ENCODE measurements around the gene HIC1. TPM values are rescaled to one million over a fixed set of nuclear protein-coding genes. Genes with fewer than 3 reads are reported as not detected.
A peak's percentile ranks its signal among the peaks of the same experiment; 100 is the strongest.

HIC1 gene
- total RNA-seq, 4 donors from 2014 or later, result 6.8 to 40.4 (median 12.8) TPM

DNA sequence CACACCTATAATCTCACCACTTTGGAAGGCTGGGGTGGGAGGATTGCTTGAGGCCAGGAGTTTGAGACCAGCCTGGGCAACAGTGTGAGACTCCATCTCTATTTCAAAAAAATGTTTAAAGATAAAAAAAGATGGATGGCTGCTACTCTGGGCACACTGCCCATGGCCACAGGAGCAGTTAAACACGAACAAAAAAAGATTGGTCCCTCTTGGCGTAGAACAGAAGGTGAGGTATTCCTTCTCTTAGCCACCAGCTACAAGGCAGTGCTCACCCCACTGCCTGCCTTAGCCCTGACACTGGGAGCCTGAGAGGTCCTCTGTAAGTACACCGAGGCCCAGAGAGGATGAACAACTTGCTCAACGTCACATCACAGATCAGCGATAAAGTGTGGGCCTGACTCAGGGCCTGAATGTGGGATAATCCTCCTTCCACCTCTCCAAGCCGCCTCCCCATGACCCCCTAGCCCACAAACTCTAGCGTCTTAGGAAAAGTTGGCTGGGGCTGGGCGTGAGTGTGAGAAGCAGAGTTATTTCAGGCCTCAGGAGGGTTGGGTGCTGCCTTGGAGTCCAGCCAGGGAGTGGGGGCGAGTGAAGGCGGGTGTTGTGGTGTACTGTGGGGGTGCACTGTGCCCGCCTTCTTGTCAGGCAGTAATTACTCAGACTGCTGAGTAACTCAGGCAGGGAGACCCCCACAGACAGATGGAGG lies 27.2 kb upstream of the HIC1 start:
- Histone ChIP-seq H3K4me1 (peaks cover 4 to 46% (median 31%) of the 10 kb centered on the region in 4 donors), H3K4me3 (no peak overlapping the region), H3K27me3 (peaks cover 0 to 23% of the 10 kb centered on the region in 2 donors), H3K27ac (no peak overlapping the region), H3K9me3 (no peaks in the 10 kb centered on the region), H3K36me3 (no peaks in the 10 kb centered on the region)
- TF ChIP-seq POLR2A (IDR thresholded peaks at IDR 0.05), result no peak
- TF ChIP-seq CTCF (IDR thresholded peaks at IDR 0.05), result no peak
- no peak for DNase-seq

DNA sequence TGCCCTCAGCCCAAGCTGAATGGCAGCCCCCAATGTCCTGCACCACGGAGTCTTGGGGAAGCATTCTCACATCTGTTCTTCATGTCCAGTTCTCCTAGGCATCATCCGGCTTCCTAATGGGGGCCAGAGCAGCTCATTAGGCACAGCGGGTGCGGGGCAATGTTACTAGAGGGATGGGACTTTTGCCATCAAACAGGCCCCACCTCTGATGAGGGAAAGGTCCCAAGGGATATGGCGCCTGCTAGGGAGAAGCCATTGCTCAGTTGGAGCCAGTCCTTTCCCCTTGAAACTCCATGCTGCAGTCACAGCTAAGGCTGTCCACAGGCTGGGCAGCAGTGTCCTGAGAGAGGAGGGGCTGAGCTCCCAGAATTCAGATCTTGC lies 26.7 kb upstream of the HIC1 start:
- Histone ChIP-seq H3K36me3 (no peaks in the 10 kb centered on the region), H3K27me3 (peaks cover 0 to 23% of the 10 kb centered on the region in 2 donors), H3K4me3 (no peak overlapping the region), H3K4me1 (peaks cover 4 to 43% (median 29%) of the 10 kb centered on the region in 4 donors), H3K9me3 (no peaks in the 10 kb centered on the region), H3K27ac (no peak overlapping the region)
- TF ChIP-seq POLR2A (IDR thresholded peaks at IDR 0.05) (no peak), CTCF (IDR thresholded peaks at IDR 0.05) (no peak)
- DNase-seq, result no peak

DNA sequence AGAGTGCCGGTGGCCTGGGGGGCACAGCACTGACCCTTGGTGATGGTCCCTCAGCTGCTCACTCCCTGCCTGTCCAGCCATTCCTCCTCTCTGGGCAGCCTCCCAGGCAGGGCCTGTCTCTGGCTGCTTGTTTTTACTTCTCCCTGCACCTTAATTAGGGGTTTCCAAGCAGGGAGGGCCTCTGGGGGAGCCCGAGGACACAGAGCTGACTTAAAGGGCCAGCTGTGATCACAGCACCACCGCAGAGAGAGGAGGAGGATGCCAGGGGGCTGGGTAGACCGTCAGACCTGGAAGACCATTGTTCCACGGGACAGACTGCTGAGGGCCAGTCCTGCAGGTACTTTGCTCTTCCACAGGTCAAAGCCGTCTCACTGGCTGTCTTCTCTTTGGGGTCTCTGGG lies 26.2 kb upstream of the HIC1 start:
- Histone ChIP-seq H3K27me3 (peaks cover 0 to 21% of the 10 kb centered on the region in 2 donors), H3K4me1 (peaks cover 4 to 38% (median 26%) of the 10 kb centered on the region in 4 donors), H3K4me3 (no peak overlapping the region), H3K9me3 (no peaks in the 10 kb centered on the region), H3K36me3 (peaks cover 0 to 3% (median 0%) of the 10 kb centered on the region in 3 donors), H3K27ac (no peak overlapping the region)
- DNase-seq, result no peak
- TF ChIP-seq CTCF (IDR thresholded peaks at IDR 0.05) (no peak), POLR2A (IDR thresholded peaks at IDR 0.05) (no peak)

DNA sequence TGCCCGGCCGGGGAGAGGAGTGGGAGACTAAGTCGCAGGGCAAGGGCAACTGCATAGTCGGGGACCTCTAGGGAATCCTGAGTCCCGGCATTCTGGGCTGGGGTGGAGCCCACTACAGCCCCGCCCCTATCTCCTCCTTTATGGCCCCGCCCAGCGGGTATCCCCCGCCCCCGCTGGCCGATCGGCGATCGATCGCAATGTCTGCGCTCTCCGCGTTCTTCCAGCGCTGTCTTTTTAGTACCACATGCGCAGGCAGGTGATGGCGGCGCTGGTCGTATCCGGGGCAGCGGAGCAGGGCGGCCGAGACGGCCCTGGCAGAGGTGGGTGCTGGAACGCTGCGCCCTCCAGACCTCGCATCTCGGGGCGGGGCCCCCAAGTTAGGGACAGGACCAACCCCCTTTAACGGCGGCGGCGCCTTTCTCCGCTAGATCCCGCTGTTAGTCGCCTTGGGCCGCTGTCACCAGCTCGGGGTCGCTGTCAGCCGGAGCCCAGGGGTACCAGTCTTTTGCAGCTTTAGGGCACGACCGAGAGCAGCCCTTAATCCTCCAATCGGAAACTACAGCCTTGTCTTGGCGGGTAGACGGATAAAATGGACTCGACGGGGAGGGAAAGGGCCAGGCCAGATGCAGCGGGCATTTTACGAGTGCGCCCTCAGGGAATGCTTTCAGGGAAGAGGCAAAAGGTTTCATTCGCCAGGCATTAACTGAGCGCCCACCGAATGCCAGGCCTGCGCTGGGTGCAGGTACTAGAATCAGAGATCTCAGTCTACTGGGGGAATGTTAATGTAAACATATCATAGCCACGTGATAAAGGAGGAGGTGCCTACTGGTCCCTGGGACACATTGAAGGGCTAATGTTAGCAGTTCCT lies 24.8 kb upstream of the HIC1 start, which contains the start of gene DPH1:
Gene DPH1 (plus strand): TSS at position 243 of the 868 bp plus-strand sequence. CDS start 17 bp downstream, at position 260.
- Histone ChIP-seq H3K4me1 (peaks cover 4 to 24% (median 14%) of the 10 kb centered on the region in 4 donors), H3K4me3 (peak within 1 kb of the TSS; percentile 84 to 96 (median 88)), H3K27ac (peak within 1 kb of the TSS; percentile 8 to 80 (median 52)), H3K27me3 (peaks cover 0 to 8% of the 10 kb centered on the region in 2 donors), H3K9me3 (no peaks in the 10 kb centered on the region), H3K36me3 (peaks cover 0 to 7% (median 0%) of the 10 kb centered on the region in 3 donors)
- TF ChIP-seq POLR2A (IDR thresholded peaks at IDR 0.05) (peak in 1 of 2 donors; percentile 29), CTCF (IDR thresholded peaks at IDR 0.05) (peak in 2 of 6 experiments; percentile 22 to 24)
- peak; percentile 82 to 92 (median 89) for DNase-seq

DNA sequence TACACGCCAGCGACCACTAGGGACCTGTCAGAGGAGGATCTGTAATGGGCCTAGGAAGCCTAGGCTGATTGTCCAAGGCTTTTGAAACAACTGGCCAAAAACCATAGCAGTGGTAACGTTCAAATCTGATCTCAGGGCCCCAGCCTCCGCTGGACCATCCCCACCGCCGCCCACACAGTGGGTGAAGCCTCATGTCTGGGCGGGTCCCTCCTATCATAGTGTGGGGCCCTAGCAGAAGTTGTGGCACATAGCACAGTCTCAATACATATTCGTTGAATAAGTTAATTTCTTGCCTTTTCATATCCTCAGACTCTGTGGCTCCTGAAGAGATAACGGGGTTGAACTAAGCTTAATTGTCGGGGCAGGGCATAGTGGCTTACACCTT lies 24.1 kb upstream of the HIC1 start:
- no peak for DNase-seq
- TF ChIP-seq POLR2A (IDR thresholded peaks at IDR 0.05) (no peak), CTCF (IDR thresholded peaks at IDR 0.05) (peak in 4 of 6 experiments; percentile 28 to 49 (median 46))
- Histone ChIP-seq H3K4me1 (peaks cover 4 to 18% (median 10%) of the 10 kb centered on the region in 4 donors), H3K4me3 (peak overlapping the region; percentile 84 to 96 (median 88)), H3K9me3 (no peaks in the 10 kb centered on the region), H3K27ac (peak overlapping the region in 3 of 4 donors; percentile 8 to 80 (median 47)), H3K27me3 (peaks cover 0 to 2% of the 10 kb centered on the region in 2 donors), H3K36me3 (peaks cover 0 to 7% (median 0%) of the 10 kb centered on the region in 3 donors)

All from Peyer's patch (tissue), 4 donors.